NOMO-1 (cell line): Measurements from ENCODE around the gene PTRH1.

Experiments
- DNase-seq, 2 experiments: peaks; one replicate each; lab custom pipeline; 2025; ENCODE audit not compliant: unreplicated experiment in 2 of 2; lab: John Stamatoyannopoulos, UW

PTRH1 gene

GRCh38 chr9:127698985-127699670 is 16.3 kb downstream of the PTRH1 start:
- DNase-seq, result peak; percentile 78 to 83

- DNase-seq, result no peak
These were observed 17.1 kb downstream of the PTRH1 start for GRCh38 chr9:127698386-127698785.

DNA sequence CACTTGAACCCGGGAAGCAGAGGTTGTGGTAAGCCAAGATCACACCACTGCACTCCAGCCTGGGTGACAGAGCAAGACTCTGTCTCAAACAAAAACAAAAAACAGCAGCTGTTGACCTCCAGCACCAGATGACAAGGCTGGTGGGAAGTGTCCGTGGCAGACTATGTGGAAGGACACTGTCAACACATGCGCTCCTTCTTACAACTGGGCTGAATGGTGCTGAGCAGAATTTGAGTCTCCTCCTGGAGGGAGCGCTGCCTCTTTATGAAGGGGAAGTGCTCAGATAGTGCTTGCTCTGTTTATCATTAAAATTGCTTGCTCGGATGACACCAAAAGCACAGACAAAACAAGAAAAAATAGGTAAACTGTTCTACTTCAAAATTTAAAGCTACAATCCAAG is 17.9 kb downstream of the PTRH1 start:
- DNase-seq, result no peak

- DNase-seq, result no peak
These were observed 20.4 kb downstream of the PTRH1 start for GRCh38 chr9:127694890-127695720.

DNA sequence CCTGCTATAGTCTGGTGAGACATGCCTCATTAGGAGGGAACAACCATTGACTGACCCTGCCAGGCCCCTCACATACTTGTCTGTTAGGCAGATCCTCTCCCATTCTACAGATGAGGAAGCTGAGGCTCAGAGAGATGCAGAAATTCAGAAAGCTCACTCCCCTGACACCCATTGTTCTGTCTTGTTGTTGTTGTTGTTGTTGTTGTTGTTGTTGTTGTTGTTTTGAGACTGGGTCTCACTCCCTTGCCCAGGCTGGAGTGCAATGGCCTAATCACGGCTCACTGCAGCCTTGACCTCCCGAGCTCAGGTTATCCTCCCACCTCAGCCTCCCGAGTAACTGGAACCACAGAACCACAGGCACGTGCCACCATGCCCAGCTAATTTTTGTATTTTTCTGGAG is 21.8 kb downstream of the PTRH1 start:
- no peak for DNase-seq

DNA sequence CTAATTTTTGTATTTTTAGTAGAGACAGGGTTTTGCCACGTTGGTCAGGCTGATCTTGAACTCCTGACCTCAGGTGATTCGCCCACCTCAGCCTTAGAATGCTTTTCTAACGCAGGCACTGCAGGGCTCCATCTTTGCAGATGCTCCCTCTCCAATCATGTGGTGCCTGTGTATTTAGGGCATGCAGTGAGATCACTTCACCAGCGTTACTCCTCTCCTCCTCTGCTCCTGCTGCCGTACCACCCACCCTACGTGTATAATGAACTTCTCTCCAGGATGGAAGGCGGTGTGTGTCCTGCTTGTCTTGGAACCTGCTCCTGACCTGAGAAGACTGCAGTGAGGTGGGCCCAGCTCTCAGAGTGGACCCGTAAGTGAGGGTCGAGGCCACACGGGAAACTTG is 22.3 kb downstream of the PTRH1 start:
- DNase-seq, result no peak

- no peak for DNase-seq
These were observed 23.4 kb downstream of the PTRH1 start for GRCh38 chr9:127692071-127692470.

DNA sequence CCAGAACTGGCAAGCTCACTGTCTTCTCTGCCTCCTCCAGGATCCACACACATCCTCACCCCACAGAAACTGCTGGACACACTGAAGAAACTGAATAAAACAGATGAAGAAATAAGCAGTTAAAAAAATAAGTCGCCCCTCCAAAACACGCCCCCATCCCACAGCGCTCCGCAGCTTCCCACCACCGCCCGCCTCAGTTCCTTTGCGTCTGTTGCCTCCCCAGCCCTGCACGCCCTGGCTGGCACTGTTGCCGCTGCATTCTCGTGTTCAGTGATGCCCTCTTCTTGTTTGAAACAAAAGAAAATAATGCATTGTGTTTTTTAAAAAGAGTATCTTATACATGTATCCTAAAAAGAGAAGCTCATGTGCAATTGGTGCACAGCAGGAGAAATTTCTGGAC is 24.7 kb downstream of the PTRH1 start:
- no peak for DNase-seq

DNA sequence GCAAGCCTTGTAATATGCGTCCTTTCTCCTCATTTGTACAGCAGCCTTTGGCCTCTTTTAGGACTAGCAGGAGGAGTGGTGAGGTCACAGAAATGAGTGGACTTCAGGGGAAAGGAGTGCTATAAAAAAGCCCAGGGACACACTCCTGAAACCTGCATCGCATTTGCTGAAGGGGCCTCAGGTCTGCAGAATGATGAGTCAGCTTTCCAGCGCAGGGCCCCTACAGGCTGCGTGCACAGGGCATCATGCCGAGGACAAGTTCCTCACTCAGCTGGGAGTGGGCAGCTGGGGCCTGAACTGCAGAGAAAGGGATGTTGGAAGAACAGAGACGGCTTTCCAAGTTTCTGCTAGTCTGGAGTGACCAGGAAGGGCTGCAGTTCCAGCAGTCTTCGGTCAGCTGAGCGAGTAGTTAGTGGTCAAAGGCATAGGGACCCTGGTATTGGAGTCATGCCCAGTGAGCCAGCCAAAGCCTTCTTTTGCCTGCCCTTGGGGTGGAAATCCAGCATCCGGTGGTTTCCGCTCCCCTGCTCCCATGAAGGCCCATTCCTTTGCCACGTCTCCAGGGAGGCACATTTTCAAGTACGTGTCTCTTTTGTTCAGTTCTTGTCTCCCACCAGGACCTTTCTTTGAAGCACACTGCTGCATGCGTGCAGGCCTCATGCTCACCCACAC is 26.0 kb downstream of the PTRH1 start:
- no peak for DNase-seq

GRCh38 chr9:127686461-127687393 is 28.7 kb downstream of the PTRH1 start:
- DNase-seq, result no peak

DNA sequence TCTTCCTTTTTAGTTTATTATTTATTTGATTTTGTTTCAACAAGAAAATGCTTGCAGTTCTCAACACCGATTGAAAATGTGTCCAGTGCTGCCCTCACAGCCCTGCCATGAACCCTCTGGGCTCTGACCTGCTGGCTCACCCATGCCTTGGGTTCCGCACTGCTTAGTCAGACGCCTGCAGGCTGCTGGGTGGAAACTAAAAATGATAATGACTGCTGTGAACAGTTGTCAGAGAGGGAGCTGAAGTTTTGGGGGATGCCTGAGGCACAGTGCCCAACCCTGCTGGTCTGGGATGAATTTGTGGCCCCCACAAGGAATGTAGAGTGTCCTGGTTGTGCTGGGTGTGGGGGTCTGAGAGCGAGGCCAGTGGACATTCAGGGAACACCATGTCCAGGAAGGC is 30.9 kb downstream of the PTRH1 start:
- no peak for DNase-seq

DNA sequence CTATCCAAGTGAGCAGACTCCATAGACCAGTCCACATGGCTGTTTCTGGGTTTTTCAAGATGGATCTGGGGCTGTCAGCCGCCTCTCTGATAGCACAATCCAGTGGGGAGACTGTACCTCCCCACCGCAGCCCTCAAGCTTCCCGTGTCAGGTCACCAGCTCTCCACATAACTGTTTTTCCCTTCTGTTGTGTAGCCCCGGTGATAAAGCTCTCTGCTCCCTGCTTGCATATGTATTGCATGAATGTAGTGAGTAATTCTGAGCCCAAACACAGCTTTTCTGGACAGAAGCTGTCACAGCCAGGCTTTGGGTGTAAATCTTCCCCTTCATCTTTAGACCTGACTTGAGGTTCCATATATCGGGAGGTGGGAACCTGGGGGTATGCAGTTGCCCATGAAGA is 31.7 kb downstream of the PTRH1 start:
- no peak for DNase-seq

DNA sequence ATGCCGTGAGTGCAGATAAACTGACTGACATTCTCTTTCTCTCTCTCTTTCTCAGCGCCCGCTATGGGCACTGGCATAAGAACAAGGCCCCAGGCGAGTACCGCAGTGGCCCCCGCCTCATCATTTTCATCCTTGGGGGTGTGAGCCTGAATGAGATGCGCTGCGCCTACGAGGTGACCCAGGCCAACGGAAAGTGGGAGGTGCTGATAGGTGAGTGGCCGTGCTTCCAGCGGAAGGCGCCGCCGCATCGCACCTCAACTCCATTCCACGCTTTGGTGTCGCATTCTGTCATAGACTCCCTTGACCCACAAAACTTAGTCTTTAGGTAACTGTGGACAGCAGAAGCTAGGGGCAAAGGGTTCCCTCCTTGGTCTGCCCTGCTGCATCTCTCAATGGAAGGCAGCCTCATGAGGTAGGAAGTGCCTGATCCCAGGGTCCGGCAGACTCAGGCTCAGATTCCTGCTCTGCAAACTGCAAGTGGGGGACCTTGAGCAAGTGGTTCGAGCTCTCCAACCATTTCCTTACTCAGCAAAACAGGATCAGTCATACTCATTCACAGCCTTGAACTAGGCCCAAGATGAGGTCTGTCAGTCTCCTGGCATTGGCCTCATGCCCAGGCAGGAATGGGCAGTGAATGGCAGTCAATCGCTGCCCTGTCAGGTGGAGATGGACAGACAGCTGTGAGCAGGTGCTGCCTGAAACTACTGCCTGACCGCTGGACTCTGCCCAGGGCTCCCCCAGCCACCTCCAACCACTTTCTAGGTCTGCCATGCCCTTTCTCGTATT is 32.9 kb downstream of the PTRH1 start:
- no peak for DNase-seq

DNA sequence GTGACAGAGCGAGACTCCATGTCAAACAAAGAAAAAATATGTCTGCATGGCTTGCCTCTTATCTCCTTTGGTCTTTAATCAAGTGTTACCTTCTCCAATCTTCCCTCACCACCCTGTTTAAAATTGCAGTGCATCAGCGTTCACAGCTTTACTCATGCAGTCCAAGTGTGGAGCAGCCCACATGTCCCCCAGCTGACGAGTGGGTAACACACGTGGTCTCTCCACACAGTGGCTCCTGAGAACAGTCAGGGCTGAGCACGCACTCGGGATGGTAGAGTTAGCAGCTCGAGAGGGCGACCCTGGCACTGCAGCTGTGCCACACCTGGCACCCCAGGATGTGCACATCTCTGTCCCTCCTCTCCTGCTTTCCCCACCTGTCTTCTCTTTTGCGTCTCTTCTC is 34.6 kb downstream of the PTRH1 start:
- DNase-seq, result no peak

DNA sequence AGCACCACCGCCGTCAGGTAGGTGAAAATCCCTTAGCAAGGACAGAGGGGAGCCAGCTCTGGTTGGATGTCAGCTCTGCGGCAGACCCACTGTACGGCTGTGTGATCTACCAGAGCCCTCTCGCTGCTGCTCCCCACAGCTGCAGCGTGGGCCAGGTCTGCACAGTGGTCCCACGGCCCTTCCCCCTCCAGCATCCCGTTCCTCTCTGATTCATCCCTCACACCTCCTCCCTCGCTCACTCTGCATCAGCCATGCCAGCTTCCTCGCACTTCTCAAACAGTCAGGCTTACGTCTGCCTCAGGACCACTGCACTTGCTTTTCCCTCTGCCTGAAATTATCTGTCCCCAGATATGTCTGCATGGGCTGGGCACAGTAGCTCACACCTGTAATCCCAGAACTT is 35.2 kb downstream of the PTRH1 start:
- no peak for DNase-seq

GRCh38 chr9:127679506-127679905 is 36.0 kb downstream of the PTRH1 start:
- DNase-seq, result no peak

DNA sequence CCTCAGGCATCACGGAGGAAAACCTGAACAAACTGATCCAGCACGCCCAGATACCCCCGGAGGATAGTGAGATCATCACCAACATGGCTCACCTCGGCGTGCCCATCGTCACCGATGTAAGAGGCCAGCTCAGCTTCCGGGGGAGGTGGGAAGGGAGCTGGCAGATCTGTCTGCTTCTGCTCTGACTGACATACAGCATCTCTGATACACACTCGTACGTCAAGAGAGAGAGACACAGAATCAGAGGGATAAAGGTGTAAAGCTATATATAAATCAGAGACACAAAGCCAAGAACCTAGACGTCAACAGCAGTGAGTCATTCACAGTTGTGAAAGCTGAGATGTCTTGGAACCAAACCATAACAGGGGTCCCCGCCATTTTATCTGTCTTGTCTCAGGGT is 38.8 kb downstream of the PTRH1 start:
- DNase-seq, result no peak

GRCh38 chr9:127673234-127673633 is 42.2 kb downstream of the PTRH1 start:
- DNase-seq, result no peak

DNA sequence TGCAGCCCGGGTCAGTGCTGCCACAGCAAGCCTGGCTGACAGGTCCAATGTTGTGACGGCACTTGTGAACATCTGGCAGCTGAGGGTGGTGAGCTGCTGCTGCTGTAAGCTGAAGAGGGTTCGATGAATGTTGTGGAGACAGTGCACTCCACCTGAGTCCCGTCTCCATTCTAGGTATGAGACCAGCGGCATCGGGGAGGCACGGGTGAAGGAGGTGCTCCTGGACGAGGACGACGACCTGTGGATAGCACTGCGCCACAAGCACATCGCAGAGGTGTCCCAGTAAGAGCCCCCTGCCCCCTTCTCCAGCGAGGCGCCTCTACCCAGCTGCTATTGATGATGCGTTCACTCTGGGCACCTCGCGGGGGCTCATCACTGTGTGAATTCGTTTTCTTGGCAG is 47.6 kb downstream of the PTRH1 start:
- DNase-seq, result no peak
